ENCODE results near the gene NID1. TPM values are rescaled to one million over a fixed set of nuclear protein-coding genes. Genes with fewer than 3 reads are reported as not detected.

Gene NID1
- total and polyA plus RNA-seq, 4 donors: 21.2 to 90.1 (median 55.2) TPM

DNA sequence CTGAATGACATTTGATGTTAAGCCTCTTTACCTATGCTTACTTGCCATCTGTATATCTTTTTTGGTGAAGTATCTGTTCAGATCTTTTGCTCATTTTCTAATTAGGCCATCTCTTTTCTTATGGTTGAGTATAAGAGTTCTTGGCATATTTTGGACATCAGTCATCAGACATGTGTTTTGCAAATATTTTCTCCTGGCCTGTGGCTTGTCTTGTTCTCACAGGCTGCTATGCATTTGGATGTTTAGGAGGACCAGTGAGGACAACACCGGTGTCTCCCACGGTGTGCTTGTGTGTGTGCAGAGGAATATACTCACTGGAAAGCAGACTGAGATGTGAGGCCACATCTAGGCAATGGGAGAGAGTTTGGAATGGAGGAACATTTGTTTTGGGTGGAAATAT is 111.1 kb downstream of the NID1 start:
- no peaks in the 10 kb centered on the region for H3K4me1 ChIP-seq (ENCODE audit: control insufficient read depth in 4 of 4, insufficient read depth in 4 of 4, low read length in 3 of 4)
- no peak overlapping the region for H3K27ac ChIP-seq (ENCODE audit: low read depth in 1 of 2, low read length in 2 of 2)
- H3K9me3 ChIP-seq (ENCODE audit: control insufficient read depth in 4 of 4, low read length in 3 of 4): no peaks in the 10 kb centered on the region
- H3K9ac ChIP-seq (ENCODE audit: low read depth in 1 of 2, low read length in 2 of 2): no peak overlapping the region
- H3K27me3 ChIP-seq (ENCODE audit: control insufficient read depth in 4 of 4, insufficient read depth in 4 of 4, low read length in 3 of 4): no peaks in the 10 kb centered on the region
- H3K36me3 ChIP-seq (ENCODE audit: control insufficient read depth in 4 of 4, insufficient read depth in 3 of 4, low read depth in 1 of 4, low read length in 3 of 4): peaks cover 0 to 6% (median 2%) of the 10 kb centered on the region in 4 donors
- DNase-seq (ENCODE audit: low spot score): no peak
- H3K4me3 ChIP-seq (ENCODE audit: low read depth in 1 of 3, low read length in 3 of 3): no peak overlapping the region
- TF ChIP-seq, protein P1, sequence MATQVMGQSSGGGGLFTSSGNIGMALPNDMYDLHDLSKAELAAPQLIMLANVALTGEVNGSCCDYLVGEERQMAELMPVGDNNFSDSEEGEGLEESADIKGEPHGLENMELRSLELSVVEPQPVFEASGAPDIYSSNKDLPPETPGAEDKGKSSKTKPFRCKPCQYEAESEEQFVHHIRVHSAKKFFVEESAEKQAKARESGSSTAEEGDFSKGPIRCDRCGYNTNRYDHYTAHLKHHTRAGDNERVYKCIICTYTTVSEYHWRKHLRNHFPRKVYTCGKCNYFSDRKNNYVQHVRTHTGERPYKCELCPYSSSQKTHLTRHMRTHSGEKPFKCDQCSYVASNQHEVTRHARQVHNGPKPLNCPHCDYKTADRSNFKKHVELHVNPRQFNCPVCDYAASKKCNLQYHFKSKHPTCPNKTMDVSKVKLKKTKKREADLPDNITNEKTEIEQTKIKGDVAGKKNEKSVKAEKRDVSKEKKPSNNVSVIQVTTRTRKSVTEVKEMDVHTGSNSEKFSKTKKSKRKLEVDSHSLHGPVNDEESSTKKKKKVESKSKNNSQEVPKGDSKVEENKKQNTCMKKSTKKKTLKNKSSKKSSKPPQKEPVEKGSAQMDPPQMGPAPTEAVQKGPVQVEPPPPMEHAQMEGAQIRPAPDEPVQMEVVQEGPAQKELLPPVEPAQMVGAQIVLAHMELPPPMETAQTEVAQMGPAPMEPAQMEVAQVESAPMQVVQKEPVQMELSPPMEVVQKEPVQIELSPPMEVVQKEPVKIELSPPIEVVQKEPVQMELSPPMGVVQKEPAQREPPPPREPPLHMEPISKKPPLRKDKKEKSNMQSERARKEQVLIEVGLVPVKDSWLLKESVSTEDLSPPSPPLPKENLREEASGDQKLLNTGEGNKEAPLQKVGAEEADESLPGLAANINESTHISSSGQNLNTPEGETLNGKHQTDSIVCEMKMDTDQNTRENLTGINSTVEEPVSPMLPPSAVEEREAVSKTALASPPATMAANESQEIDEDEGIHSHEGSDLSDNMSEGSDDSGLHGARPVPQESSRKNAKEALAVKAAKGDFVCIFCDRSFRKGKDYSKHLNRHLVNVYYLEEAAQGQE (IDR thresholded peaks at IDR 0.05): no peak
- TF ChIP-seq GABPA (IDR thresholded peaks at IDR 0.05 in 1 of 2, conservative IDR thresholded peaks at IDR 0.05 in 1 of 2) (no peak), NR2F2 (IDR thresholded peaks at IDR 0.05) (no peak), FOXA2 (IDR thresholded peaks at IDR 0.05) (no peak), FOXA1 (IDR thresholded peaks at IDR 0.05) (no peak), TAF1 (conservative IDR thresholded peaks at IDR 0.05) (no peak), RAD21 (IDR thresholded peaks at IDR 0.05) (no peak), YY1 (IDR thresholded peaks at IDR 0.05) (no peak), JUND (IDR thresholded peaks at IDR 0.05) (no peak), SP1 (IDR thresholded peaks at IDR 0.05) (no peak), EGR1 (IDR thresholded peaks at IDR 0.05; ENCODE audit: low read depth in 2 of 2) (no peak), RXRA (IDR thresholded peaks at IDR 0.05) (no peak), HNF4G (IDR thresholded peaks at IDR 0.05) (no peak), HNF4A (conservative IDR thresholded peaks at IDR 0.05) (no peak)
- TF ChIP-seq, protein P2, sequence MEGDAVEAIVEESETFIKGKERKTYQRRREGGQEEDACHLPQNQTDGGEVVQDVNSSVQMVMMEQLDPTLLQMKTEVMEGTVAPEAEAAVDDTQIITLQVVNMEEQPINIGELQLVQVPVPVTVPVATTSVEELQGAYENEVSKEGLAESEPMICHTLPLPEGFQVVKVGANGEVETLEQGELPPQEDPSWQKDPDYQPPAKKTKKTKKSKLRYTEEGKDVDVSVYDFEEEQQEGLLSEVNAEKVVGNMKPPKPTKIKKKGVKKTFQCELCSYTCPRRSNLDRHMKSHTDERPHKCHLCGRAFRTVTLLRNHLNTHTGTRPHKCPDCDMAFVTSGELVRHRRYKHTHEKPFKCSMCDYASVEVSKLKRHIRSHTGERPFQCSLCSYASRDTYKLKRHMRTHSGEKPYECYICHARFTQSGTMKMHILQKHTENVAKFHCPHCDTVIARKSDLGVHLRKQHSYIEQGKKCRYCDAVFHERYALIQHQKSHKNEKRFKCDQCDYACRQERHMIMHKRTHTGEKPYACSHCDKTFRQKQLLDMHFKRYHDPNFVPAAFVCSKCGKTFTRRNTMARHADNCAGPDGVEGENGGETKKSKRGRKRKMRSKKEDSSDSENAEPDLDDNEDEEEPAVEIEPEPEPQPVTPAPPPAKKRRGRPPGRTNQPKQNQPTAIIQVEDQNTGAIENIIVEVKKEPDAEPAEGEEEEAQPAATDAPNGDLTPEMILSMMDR (IDR thresholded peaks at IDR 0.05; ENCODE audit: low read depth, low read length, missing input control): no peak
- TF ChIP-seq, protein P3, sequence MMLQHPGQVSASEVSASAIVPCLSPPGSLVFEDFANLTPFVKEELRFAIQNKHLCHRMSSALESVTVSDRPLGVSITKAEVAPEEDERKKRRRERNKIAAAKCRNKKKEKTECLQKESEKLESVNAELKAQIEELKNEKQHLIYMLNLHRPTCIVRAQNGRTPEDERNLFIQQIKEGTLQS (IDR thresholded peaks at IDR 0.05): no peak
- TF ChIP-seq, protein P4, sequence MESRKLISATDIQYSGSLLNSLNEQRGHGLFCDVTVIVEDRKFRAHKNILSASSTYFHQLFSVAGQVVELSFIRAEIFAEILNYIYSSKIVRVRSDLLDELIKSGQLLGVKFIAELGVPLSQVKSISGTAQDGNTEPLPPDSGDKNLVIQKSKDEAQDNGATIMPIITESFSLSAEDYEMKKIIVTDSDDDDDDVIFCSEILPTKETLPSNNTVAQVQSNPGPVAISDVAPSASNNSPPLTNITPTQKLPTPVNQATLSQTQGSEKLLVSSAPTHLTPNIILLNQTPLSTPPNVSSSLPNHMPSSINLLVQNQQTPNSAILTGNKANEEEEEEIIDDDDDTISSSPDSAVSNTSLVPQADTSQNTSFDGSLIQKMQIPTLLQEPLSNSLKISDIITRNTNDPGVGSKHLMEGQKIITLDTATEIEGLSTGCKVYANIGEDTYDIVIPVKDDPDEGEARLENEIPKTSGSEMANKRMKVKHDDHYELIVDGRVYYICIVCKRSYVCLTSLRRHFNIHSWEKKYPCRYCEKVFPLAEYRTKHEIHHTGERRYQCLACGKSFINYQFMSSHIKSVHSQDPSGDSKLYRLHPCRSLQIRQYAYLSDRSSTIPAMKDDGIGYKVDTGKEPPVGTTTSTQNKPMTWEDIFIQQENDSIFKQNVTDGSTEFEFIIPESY (IDR thresholded peaks at IDR 0.05): no peak
- TF ChIP-seq, protein P5, sequence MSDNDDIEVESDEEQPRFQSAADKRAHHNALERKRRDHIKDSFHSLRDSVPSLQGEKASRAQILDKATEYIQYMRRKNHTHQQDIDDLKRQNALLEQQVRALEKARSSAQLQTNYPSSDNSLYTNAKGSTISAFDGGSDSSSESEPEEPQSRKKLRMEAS (IDR thresholded peaks at IDR 0.05): no peak
- WGBS: 91% methylated on average over 2 of the region's 2 CpGs
